ENCODE results near the gene MEIOSIN.

Gene MEIOSIN

DNA sequence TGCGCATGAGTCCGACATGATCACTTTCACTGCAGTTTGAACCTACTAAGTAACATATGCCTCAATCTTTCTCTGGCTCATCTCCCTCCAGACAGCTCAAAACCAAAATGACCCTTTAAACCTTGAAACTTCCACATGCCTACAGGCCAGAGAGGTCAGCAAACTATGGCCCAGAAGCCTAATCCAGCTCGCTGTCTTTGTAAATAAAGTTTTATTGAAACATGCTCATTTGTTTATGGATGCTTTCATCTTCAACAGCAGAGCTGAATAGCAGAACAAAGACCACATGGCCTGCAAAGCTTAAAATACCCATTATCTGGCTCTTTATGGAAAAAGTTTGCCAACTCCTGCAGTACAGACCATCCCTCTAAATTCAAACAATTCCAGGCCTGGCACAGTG is 18.1 kb upstream of the MEIOSIN start (continued):
- TF ChIP-seq, protein P1, sequence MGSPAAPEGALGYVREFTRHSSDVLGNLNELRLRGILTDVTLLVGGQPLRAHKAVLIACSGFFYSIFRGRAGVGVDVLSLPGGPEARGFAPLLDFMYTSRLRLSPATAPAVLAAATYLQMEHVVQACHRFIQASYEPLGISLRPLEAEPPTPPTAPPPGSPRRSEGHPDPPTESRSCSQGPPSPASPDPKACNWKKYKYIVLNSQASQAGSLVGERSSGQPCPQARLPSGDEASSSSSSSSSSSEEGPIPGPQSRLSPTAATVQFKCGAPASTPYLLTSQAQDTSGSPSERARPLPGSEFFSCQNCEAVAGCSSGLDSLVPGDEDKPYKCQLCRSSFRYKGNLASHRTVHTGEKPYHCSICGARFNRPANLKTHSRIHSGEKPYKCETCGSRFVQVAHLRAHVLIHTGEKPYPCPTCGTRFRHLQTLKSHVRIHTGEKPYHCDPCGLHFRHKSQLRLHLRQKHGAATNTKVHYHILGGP (tag by site-specific recombination; IDR thresholded peaks at IDR 0.05), result no peak
- TF ChIP-seq, protein P2, sequence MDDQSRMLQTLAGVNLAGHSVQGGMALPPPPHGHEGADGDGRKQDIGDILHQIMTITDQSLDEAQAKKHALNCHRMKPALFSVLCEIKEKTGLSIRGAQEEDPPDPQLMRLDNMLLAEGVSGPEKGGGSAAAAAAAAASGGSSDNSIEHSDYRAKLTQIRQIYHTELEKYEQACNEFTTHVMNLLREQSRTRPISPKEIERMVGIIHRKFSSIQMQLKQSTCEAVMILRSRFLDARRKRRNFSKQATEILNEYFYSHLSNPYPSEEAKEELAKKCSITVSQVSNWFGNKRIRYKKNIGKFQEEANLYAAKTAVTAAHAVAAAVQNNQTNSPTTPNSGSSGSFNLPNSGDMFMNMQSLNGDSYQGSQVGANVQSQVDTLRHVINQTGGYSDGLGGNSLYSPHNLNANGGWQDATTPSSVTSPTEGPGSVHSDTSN (CRISPR knock-in tag; IDR thresholded peaks at IDR 0.05), result no peak
- no peak for TF ChIP-seq MYNN (tag by site-specific recombination; IDR thresholded peaks at IDR 0.05; ENCODE audit: borderline replicate concordance)

DNA sequence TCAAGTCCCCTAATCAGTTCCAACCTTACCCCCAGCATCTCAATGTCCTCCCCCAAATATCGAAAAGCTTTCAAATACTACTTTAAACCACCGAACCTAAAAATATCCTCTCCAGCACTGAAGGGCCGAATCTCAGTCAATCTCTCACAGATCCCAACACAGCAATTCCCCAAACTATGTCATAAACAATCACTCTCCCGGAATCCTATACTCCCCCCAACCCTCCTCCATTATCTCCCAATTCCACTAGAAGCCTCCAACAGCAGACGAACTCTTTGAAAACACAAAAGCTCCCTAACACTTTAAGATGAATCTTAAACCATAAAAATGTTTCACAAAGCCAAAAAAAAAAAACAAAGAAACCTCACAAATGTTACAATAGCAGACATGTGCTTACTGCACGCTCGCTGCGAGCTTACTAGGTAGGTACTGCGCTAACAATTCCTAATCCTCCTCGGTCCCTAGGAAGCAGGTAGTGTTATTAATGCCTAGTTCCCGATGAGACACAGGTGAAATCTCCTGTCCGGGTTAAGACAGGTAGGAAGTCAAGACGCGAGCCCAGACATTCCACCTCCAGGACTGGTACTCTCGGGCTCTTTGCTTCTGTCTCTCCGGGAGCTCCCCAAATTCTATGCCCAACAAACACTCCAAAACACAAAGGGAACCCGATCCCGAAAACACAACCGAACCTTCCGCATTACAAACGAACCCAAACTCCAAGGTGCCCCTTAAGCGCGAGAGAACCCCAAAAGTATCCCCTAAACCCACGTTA is 16.7 kb upstream of the MEIOSIN start:
- Histone ChIP-seq H3K36me3 (ENCODE audit: control insufficient read depth in 2 of 2, insufficient read depth in 1 of 2, low read length in 2 of 2) (peaks cover 14 to 34% of the 10 kb centered on the region in 2 experiments; a peak in 2 of 3 replicates), H3K27ac (ENCODE audit: extremely low read depth, low read depth, low read length) (peak overlapping the region; percentile 92), H3K4me1 (ENCODE audit: control insufficient read depth, insufficient read depth, low read length) (peaks cover 19% of the 10 kb centered on the region), H3K9me3 (ENCODE audit: control insufficient read depth, insufficient read depth, low read depth, low read length) (no peaks in the 10 kb centered on the region), H3K4me3 (ENCODE audit: low read depth, low read length) (peak overlapping the region; percentile 72)
- ChIA-PET POLR2A (interaction anchor here (0.6 to 6.5 kb wide), 27 partner anchors 9 to 1797 kb away, joined by 3 to 133 read pairs (median 4); partner anchors contain the start of genes FBXO46, GIPR, QPCTL and SIX5), CTCF (interaction anchor here (0.5 to 7.7 kb wide), 12 partner anchors 11 to 684 kb away, joined by 3 to 64 read pairs (median 4); partner anchors contain the start of genes QPCTL, SIX5 and SNRPD2)
- TF ChIP-seq ZNF302 (tag by site-specific recombination; IDR thresholded peaks at IDR 0.05; ENCODE audit: low read depth) (no peak), ZNF600 (tag by site-specific recombination; IDR thresholded peaks at IDR 0.05) (peak; percentile 64), SP2 (tag by site-specific recombination; IDR thresholded peaks at IDR 0.05) (no peak), ZNF548 (tag by site-specific recombination; IDR thresholded peaks at IDR 0.05) (no peak), ZNF529 (tag by site-specific recombination; IDR thresholded peaks at IDR 0.05; ENCODE audit: insufficient replicate concordance) (no peak), TRIM28 (IDR thresholded peaks at IDR 0.05; ENCODE audit: borderline replicate concordance, low read length) (no peak), ZNF211 (tag by site-specific recombination; IDR thresholded peaks at IDR 0.05; ENCODE audit: low read depth) (no peak), ZNF549 (tag by site-specific recombination; IDR thresholded peaks at IDR 0.05) (no peak), ZNF561 (tag by site-specific recombination; IDR thresholded peaks at IDR 0.05; ENCODE audit: borderline replicate concordance) (no peak), ZBTB20 (tag by site-specific recombination; IDR thresholded peaks at IDR 0.05) (peak; percentile 20; the same call in 1 of the 2 replicates), ZNF777 (tag by site-specific recombination; IDR thresholded peaks at IDR 0.05; ENCODE audit: borderline replicate concordance) (no peak)
- TF ChIP-seq, protein P3, sequence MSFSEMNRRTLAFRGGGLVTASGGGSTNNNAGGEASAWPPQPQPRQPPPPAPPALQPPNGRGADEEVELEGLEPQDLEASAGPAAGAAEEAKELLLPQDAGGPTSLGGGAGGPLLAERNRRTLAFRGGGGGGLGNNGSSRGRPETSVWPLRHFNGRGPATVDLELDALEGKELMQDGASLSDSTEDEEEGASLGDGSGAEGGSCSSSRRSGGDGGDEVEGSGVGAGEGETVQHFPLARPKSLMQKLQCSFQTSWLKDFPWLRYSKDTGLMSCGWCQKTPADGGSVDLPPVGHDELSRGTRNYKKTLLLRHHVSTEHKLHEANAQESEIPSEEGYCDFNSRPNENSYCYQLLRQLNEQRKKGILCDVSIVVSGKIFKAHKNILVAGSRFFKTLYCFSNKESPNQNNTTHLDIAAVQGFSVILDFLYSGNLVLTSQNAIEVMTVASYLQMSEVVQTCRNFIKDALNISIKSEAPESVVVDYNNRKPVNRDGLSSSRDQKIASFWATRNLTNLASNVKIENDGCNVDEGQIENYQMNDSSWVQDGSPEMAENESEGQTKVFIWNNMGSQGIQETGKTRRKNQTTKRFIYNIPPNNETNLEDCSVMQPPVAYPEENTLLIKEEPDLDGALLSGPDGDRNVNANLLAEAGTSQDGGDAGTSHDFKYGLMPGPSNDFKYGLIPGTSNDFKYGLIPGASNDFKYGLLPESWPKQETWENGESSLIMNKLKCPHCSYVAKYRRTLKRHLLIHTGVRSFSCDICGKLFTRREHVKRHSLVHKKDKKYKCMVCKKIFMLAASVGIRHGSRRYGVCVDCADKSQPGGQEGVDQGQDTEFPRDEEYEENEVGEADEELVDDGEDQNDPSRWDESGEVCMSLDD (tag by site-specific recombination; IDR thresholded peaks at IDR 0.05), result peak; percentile 100; the same call in 1 of the 2 replicates
- TF ChIP-seq, protein P4, sequence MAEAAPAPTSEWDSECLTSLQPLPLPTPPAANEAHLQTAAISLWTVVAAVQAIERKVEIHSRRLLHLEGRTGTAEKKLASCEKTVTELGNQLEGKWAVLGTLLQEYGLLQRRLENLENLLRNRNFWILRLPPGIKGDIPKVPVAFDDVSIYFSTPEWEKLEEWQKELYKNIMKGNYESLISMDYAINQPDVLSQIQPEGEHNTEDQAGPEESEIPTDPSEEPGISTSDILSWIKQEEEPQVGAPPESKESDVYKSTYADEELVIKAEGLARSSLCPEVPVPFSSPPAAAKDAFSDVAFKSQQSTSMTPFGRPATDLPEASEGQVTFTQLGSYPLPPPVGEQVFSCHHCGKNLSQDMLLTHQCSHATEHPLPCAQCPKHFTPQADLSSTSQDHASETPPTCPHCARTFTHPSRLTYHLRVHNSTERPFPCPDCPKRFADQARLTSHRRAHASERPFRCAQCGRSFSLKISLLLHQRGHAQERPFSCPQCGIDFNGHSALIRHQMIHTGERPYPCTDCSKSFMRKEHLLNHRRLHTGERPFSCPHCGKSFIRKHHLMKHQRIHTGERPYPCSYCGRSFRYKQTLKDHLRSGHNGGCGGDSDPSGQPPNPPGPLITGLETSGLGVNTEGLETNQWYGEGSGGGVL (tag by site-specific recombination; IDR thresholded peaks at IDR 0.05), result peak; percentile 19
- TF ChIP-seq, protein P5, sequence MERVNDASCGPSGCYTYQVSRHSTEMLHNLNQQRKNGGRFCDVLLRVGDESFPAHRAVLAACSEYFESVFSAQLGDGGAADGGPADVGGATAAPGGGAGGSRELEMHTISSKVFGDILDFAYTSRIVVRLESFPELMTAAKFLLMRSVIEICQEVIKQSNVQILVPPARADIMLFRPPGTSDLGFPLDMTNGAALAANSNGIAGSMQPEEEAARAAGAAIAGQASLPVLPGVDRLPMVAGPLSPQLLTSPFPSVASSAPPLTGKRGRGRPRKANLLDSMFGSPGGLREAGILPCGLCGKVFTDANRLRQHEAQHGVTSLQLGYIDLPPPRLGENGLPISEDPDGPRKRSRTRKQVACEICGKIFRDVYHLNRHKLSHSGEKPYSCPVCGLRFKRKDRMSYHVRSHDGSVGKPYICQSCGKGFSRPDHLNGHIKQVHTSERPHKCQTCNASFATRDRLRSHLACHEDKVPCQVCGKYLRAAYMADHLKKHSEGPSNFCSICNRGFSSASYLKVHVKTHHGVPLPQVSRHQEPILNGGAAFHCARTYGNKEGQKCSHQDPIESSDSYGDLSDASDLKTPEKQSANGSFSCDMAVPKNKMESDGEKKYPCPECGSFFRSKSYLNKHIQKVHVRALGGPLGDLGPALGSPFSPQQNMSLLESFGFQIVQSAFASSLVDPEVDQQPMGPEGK (tag by site-specific recombination; IDR thresholded peaks at IDR 0.05), result peak; percentile 7; the same call in 1 of the 2 replicates
- TF ChIP-seq, protein P6, sequence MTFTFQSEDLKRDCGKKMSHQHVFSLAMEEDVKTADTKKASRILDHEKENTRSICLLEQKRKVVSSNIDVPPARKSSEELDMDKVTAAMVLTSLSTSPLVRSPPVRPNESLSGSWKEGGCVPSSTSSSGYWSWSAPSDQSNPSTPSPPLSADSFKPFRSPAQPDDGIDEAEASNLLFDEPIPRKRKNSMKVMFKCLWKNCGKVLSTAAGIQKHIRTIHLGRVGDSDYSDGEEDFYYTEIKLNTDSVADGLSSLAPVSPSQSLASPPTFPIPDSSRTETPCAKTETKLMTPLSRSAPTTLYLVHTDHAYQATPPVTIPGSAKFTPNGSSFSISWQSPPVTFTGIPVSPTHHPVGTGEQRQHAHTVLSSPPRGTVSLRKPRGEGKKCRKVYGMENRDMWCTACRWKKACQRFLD (tag by site-specific recombination; IDR thresholded peaks at IDR 0.05), result no peak
- TF ChIP-seq, protein P7, sequence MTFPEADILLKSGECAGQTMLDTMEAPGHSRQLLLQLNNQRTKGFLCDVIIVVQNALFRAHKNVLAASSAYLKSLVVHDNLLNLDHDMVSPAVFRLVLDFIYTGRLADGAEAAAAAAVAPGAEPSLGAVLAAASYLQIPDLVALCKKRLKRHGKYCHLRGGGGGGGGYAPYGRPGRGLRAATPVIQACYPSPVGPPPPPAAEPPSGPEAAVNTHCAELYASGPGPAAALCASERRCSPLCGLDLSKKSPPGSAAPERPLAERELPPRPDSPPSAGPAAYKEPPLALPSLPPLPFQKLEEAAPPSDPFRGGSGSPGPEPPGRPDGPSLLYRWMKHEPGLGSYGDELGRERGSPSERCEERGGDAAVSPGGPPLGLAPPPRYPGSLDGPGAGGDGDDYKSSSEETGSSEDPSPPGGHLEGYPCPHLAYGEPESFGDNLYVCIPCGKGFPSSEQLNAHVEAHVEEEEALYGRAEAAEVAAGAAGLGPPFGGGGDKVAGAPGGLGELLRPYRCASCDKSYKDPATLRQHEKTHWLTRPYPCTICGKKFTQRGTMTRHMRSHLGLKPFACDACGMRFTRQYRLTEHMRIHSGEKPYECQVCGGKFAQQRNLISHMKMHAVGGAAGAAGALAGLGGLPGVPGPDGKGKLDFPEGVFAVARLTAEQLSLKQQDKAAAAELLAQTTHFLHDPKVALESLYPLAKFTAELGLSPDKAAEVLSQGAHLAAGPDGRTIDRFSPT (tag by site-specific recombination; IDR thresholded peaks at IDR 0.05), result no peak
- TF ChIP-seq, protein P8, sequence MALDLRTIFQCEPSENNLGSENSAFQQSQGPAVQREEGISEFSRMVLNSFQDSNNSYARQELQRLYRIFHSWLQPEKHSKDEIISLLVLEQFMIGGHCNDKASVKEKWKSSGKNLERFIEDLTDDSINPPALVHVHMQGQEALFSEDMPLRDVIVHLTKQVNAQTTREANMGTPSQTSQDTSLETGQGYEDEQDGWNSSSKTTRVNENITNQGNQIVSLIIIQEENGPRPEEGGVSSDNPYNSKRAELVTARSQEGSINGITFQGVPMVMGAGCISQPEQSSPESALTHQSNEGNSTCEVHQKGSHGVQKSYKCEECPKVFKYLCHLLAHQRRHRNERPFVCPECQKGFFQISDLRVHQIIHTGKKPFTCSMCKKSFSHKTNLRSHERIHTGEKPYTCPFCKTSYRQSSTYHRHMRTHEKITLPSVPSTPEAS (tag by site-specific recombination; IDR thresholded peaks at IDR 0.05), result 0 out of 2 replicates have a peak, but pooled peaks have one; percentile 14
